Femur (tissue), 1 donor: Measurements from ENCODE around the gene RMI2.
"Not testable (repeated sequence)": the region's sequence is repeated elsewhere in the genome, so short reads cannot be mapped to it uniquely, and the experiment has no call there.

Source experiments
- DNase-seq: peaks from one replicate; pipeline ENCODE4 v3.0.0-alpha.2; 2017

The RMI2 gene

GRCh38 chr16:11356573-11357331 lies 11.5 kb downstream of the RMI2 start:
- peak; percentile 69 for DNase-seq

- DNase-seq, result no peak
Observed at GRCh38 chr16:11358531-11358930, 13.3 kb downstream of the RMI2 start.

GRCh38 chr16:11359370-11359769 lies 14.1 kb downstream of the RMI2 start:
- no peak for DNase-seq

DNA sequence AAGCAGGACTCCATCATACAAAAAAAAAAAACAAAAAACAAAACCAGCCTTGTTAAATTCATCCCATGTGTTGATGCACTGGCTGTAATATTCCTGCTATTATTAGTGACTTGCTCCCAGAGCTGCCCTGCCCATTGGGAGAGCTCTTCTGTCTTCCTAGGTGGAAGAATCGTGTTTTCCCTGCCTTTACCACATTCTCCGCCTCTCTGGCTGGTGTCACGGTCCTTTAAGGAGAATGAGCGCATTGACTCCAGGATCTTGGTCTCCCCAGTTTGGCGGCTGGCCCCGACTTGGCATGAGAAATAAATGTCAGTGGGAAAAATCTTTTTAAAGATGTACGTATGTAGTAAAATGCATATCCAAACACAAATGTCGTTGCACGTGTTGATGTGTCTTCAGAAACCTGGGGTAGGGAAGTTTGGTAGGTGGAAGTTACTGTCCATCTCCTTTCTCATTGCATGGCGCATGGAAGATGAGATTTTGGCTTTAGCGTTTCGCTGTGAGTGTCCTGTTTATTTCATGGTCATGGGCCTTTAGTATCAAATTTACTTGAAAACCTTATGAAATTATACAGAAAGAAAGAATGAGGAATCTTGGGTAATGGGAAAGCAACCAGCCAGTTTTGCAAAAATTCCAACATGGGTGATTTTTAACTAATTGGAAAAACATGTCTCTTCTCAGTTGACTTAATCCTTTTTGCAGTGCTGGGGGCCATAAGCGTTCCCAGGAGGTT lies 15.5 kb downstream of the RMI2 start:
- peak; percentile 85 for DNase-seq

DNA sequence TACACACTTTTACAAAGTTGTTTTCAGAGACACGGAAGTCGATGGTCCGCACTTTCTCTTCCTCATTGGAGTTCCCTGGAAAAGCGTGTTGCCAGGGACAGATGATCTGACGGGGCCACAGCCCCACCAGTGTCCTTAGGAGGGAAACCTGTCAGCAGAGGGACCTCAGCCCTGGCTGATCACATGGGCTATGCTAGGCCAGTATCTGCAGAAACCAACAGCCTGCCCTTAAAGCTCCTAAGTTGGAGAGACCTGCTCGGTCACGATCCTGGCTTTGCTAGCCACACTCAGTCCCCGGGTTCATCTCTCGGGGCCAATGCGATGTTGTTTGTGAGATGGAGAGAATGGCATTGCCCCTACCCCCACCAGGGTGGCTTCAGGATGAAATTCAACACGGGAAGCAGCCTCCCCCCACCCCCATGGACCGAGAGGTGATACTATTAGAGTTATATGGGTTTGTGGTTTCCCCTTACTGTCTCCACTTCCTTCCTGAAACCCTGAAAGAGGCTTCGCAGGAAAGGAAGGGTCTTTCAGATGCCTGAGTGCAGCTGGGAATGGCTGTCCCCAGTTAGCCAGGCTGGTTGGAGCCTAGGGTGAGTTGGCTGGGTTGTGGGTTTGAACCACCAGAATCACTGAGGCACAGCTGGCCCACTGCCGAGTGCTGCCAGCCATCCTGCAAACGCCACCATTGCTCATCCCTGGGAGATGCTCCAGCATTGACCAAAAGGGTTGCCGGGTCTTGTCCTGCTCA lies 16.6 kb downstream of the RMI2 start:
- DNase-seq, result no peak

- DNase-seq, result no peak
Observed at GRCh38 chr16:11363927-11364258, 18.6 kb downstream of the RMI2 start.

- DNase-seq, result no peak
Observed at GRCh38 chr16:11367483-11367906, 22.2 kb downstream of the RMI2 start.

- DNase-seq, result no peak
Observed at GRCh38 chr16:11370084-11370931, 25.0 kb downstream of the RMI2 start.

DNA sequence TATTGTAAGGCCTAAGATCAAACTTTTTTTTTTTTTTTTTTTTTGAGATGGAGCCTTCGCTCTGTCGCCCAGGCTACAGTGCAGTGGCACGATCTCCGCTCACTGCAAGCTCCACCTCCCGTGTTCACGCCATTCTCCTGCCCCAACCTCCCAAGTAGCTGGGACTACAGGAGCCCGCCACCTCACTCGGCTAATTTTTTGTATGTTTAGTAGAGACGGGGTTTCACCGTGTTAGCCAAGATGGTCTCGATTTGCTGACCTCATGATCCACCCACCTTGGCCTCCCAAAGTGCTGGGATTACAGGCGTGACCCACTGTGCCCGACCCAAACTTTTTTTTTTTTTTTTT lies 25.6 kb downstream of the RMI2 start:
- not testable (repeated sequence) for DNase-seq

- DNase-seq, result no peak
Observed at GRCh38 chr16:11372073-11372828, 27.0 kb downstream of the RMI2 start.

GRCh38 chr16:11372829-11373306 lies 27.6 kb downstream of the RMI2 start:
- DNase-seq, result no peak

DNA sequence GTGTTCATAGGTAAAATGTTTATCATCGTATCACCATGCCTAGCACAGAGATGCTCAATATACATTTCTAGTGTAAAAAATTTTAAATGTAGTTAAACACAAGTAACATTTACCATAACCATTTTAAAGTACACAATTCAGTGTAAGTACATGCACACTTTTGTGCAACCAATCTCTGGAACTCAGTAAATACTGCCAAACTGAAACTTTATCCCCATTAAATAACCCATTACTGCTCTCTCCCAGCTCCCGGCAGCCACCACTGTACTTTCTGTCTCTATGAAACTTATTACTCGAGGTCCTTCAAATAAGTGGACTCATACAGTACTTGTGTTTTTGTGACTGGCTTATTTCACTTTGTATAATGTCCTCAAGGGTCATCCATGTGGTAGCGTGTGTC lies 29.0 kb downstream of the RMI2 start:
- no peak for DNase-seq

- DNase-seq, result no peak
Observed at GRCh38 chr16:11377154-11377553, 31.9 kb downstream of the RMI2 start.

- DNase-seq, result not testable (repeated sequence)
Observed at GRCh38 chr16:11378951-11379350, 33.7 kb downstream of the RMI2 start.

DNA sequence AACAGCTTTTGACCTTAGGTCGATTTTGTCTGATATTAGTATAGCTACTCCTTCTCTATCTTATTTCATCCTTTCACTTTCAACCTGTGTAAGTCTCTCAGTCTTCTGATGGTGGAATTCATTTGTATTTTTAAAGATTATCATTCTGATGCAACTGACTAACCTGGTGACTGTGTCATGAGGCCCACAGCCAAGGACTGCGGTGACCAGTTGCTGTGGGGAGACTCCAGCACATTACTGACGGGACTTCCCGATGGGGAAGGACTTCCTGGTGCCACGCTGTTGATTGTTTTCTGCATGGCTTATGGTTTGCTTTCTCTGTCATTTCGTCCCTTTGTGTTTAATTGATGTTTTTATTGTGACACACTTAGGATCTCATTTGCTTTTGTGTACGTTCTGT lies 34.2 kb downstream of the RMI2 start:
- DNase-seq, result peak; percentile 18

GRCh38 chr16:11380836-11381235 lies 35.6 kb downstream of the RMI2 start:
- DNase-seq, result no peak

DNA sequence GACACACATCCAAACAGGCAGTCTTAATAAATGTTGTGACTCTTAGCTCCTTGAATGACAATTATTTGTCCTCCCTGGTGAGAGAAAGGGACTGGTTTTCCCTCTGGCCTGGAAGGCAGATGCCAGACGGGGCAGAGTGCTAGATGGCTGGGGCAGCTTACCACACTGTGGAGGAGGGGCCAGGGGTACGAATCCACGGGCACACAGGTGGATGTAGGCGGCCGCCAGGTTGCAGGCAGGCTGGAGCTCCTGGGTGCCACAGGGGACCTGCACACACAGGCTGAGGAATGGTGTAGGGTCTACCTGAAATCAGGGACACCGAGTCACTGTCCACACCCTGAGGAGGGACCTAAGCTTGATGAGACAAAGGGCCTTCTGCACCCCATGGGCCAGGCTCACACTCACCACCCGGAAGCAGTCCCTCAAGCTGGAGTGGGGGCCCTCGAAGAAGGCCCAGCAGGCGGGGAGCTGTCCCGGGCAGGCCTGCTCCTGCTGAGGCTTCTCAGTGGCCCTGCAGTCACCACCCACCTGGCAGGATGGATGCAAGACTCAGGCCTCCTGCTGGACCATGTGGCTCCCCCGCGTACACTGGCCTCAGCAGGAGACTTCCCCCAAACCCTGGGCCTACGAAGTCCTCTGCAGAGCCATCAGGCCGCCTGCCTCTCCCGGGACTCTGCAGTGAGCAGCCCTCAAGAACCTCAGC lies 38.4 kb downstream of the RMI2 start:
- no peak for DNase-seq

- DNase-seq, result no peak
Observed at GRCh38 chr16:11384184-11384955, 39.1 kb downstream of the RMI2 start.

DNA sequence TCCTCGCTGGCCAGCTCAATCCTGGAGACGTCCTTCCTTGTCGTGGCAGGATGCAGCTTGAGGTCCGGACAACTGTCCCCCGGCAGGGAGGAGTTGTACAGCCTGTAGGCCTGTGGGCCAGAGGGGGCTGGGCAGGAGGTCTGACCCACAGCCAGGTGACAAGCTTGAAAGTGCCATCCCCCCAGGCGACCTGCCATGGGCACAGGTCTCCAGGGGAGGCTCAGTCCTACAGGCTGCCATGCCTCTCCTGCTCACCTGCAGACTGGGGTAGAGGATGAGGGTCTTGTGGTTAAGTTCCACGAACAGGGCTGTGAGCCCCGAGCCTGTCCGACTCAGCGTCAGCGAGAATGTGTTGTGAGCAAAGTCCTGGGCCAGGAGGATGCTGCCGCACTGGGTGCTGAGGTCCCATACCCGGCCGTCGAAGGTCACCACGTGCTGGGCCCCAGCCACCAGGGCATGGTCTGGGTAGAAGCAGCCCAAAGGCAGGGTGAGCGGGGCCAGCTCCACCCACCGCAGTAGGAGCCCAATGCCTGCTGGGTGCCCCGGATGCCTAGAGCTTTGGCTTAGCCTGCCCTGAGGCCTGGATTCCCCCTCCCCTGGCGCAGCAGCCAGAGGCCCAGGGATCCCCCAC lies 39.8 kb downstream of the RMI2 start:
- DNase-seq, result no peak

DNA sequence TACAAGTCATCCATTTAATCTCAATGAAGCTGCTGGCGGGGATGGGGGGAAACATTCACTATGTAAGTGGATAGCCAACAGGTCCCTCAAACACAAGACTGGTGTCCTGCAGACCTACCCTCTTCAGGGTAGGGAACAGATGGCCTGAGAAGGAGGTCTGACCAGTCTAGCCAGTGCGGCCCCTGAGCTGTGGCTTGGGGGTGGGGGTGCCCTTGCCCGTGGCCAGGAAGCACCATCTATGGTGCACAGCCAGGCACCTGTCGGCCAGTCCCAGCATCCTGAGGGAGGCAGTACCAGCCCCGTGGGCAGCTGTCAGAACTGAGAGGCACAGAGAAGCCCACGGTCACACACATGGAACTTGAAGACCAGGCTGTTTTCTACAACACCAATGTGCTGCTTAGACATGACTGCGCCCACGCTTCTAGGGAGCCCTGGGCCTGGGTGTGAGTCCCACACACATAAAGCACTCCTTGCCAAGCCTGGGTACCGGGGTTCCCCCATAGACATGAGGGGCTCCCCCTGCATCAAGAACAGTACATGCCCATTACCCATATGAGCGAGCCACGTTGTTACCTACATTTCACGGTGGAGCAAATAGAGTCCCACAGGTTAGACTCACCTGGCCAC lies 40.9 kb downstream of the RMI2 start:
- DNase-seq, result no peak
